SK-N-SH (cell line): ENCODE data around the gene TBX1. TPM values are rescaled to one million over a fixed set of nuclear protein-coding genes. Genes with fewer than 3 reads are reported as not detected.

Experiments used
- CTCF ChIA-PET: fragments of 300-600, 350-600 bp; formaldehyde crosslinking; extraction: SDS; loops from one replicate; lab custom pipeline; 2021; lab: Yijun Ruan, JAX
- POLR2A ChIA-PET: fragments of 350-600 bp; sonication (Branson Sonifier 250); formaldehyde crosslinking; extraction: SDS; loops from one replicate; lab custom pipeline; 2020; ENCODE audit warnings: antibody characterized with exemption, inconsistent platforms; lab: Yijun Ruan, JAX
- DNase-seq: peaks from one replicate; pipeline ENCODE4 v3.0.0; 2012
- H2AFZ ChIP-seq: fragments of 200-600 bp; sonication (generic); 2 replicates; pipeline ENCODE4 v1.8.1; 2016; ENCODE audit warnings: antibody characterized with exemption, mild to moderate bottlenecking, low read depth
- H3F3A ChIP-seq: fragments of 200-600 bp; sonication (generic); replicated peaks from 2 replicates; pipeline ENCODE3; 2016; ENCODE audit warnings: antibody characterized with exemption, mild to moderate bottlenecking; ENCODE audit not compliant: insufficient read depth
- H3K27ac ChIP-seq, 2 experiments: fragments of 200-500 bp in 1 of 2; fragments of 200-600 bp in 1 of 2; sonication (Bioruptor generic) in 1 of 2; sonication (generic), shearing (Covaris generic) in 1 of 2; 2 replicates each; pipeline versions ENCODE4 v1.5.1 to v1.6.1; 2014 to 2016; ENCODE audit warnings: low read depth in 2 of 2, inconsistent platforms in 1 of 2, low read length in 1 of 2, mild to moderate bottlenecking in 1 of 2, mixed read lengths in 1 of 2
- H3K27me3 ChIP-seq: fragments of 200-600 bp; sonication (generic), shearing (Covaris generic); 2 replicates; pipeline ENCODE4 v1.6.1; 2016; ENCODE audit warnings: mixed run types; ENCODE audit not compliant: insufficient read depth
- H3K36me3 ChIP-seq, 2 experiments: fragments of 200-500 bp in 1 of 2; fragments of 200-600 bp in 1 of 2; sonication (Bioruptor generic) in 1 of 2; sonication (generic) in 1 of 2; replicated peaks in 1 of 2; 2 replicates each; pipeline versions ENCODE3 to v1.5.1; 2014 to 2016; ENCODE audit warnings: low read length in 1 of 2, mild to moderate bottlenecking in 1 of 2; ENCODE audit not compliant: insufficient read depth in 2 of 2, control insufficient read depth in 1 of 2
- H3K4me1 ChIP-seq, 2 experiments: fragments of 200-500 bp in 1 of 2; fragments of 200-600 bp in 1 of 2; sonication (Bioruptor generic) in 1 of 2; sonication (generic), shearing (Covaris generic) in 1 of 2; 2 replicates each; pipeline versions ENCODE4 v1.5.1 to v1.6.1; 2014 to 2016; ENCODE audit warnings: low read depth in 1 of 2, low read length in 1 of 2, mixed run types in 1 of 2; ENCODE audit not compliant: insufficient read depth in 2 of 2, control insufficient read depth in 1 of 2
- H3K4me2 ChIP-seq: fragments of 200-600 bp; sonication (generic), shearing (Covaris generic); 2 replicates; pipeline ENCODE4 v1.6.1; 2017; ENCODE audit warnings: mixed run types
- H3K4me3 ChIP-seq, 2 experiments: fragments of 200-500 bp in 1 of 2; fragments of 200-600 bp in 1 of 2; sonication (Bioruptor generic) in 1 of 2; sonication (generic), shearing (Covaris generic) in 1 of 2; 2 replicates each; pipeline versions ENCODE4 v1.5.1 to v1.8.1; 2014 to 2016; ENCODE audit warnings: low read depth in 2 of 2, inconsistent platforms in 1 of 2, low read length in 1 of 2, mild to moderate bottlenecking in 1 of 2, mixed read lengths in 1 of 2, moderate library complexity in 1 of 2
- H3K79me2 ChIP-seq: fragments of 200-600 bp; sonication (generic); 2 replicates; pipeline ENCODE4 v1.8.1; 2017; ENCODE audit warnings: mild to moderate bottlenecking; ENCODE audit not compliant: insufficient read depth
- H3K9ac ChIP-seq: fragments of 200-600 bp; sonication (generic); 2 replicates; pipeline ENCODE4 v1.6.1; 2017; ENCODE audit warnings: mixed run types
- H3K9me2 ChIP-seq: fragments of 200-600 bp; sonication (generic); 2 replicates; pipeline ENCODE4 v1.6.1; 2017; ENCODE audit warnings: mixed run types
- H3K9me3 ChIP-seq: fragments of 200-600 bp; sonication (generic); 2 replicates; pipeline ENCODE4 v1.6.1; 2017; ENCODE audit warnings: mixed run types, mild to moderate bottlenecking, moderate library complexity
- H4K20me1 ChIP-seq: fragments of 200-600 bp; sonication (generic); 2 replicates; pipeline ENCODE4 v1.6.1; 2017; ENCODE audit warnings: mild to moderate bottlenecking, mixed run types; ENCODE audit not compliant: insufficient read depth
- CHD2 ChIP-seq: fragments of 150-350 bp; IDR thresholded peaks from 2 replicates; pipeline ENCODE4 v1.6.1; 2018; ENCODE audit warnings: low read length; ENCODE audit not compliant: partially characterized antibody
- ELF1 ChIP-seq: IDR thresholded peaks from 2 replicates; pipeline ENCODE4 v1.4.0; 2012
- RXRA ChIP-seq: IDR thresholded peaks from 2 replicates; pipeline ENCODE4 v1.4.0; 2012; ENCODE audit warnings: low read depth, mild to moderate bottlenecking, borderline replicate concordance
- SMC3 ChIP-seq: IDR thresholded peaks from 2 replicates; pipeline ENCODE4 v1.6.1; 2012; ENCODE audit warnings: low read depth, low read length, improper control_type of control experiment
- TAF1 ChIP-seq: IDR thresholded peaks from 2 replicates; pipeline ENCODE4 v1.6.1; 2012; ENCODE audit warnings: low read depth, mild to moderate bottlenecking, low read length, moderate library complexity, borderline replicate concordance
- TEAD4 ChIP-seq: IDR thresholded peaks from 2 replicates; pipeline ENCODE4 v1.4.0; 2012; ENCODE audit warnings: mild to moderate bottlenecking, borderline replicate concordance; ENCODE audit not compliant: insufficient read depth
- WGBS: methylation state at CpG from one replicate; pipeline ENCODE4 v1.1.6; 2017; ENCODE audit warnings: low lambda C conversion rate; 5-methylcytosine and 5-hydroxymethylcytosine counted together
- polyA plus RNA-seq, 3 experiments: library from polyadenylated mRNA; depleted of rRNA; stranded (reverse); fragments of >200 nt; gene quantifications; 2 replicates each; pipeline ENCODE4 v1.2.3, GENCODE V29; 2012
- TF ChIP-seq, protein P1 (sequence below): fragments of 150-350 bp; IDR thresholded peaks from 2 replicates; pipeline ENCODE4 v1.6.1; 2016; ENCODE audit warnings: mild to moderate bottlenecking, low read depth, low read length
- TF ChIP-seq, protein P2 (sequence below): IDR thresholded peaks from 2 replicates; pipeline ENCODE4; 2012

Gene TBX1
- polyA plus RNA-seq, 1 of the 3 experiments (the other 2 are of a cell fraction) = not detected

DNA sequence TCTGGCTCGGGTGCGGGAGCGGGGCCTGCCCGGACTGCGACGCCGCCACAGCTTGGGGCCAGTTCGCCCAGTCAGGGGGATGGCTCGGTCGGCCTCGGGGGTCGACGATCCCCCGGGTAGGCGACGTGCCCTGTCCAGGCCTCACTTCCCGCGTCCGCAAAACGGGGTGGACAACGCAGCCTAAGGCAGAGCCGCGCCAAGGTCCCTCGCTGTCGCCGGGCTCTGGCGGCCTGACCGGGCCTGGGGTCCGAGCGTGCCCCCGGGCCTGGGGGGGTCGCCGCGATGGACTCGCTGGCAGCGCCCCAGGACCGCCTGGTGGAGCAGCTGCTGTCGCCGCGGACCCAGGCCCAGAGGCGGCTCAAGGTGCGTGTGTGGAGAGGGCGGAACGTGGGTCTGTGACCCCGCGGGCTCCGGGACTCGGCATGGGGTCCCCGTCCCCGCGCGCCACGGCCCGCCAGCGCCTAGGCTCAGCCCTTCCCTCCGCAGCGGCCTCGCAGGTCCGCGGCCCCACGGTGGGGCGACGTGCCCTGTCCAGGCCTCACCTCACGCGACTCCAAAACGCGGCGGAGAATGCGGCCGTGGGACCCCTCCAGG is 42.0 kb upstream of the TBX1 start:
- H3K4me1 ChIP-seq = peaks cover 0 to 38% of the 10 kb centered on the region in 2 experiments; a peak in 1 of 4 replicates
- no peaks in the 10 kb centered on the region for H4K20me1 ChIP-seq
- 52% methylated on average over 31 of the region's 70 CpGs for WGBS
- H3K4me3 ChIP-seq = peak overlapping the region; percentile 62 to 67
- H3K36me3 ChIP-seq = peaks cover 0 to 5% of the 10 kb centered on the region in 2 experiments
- no peaks in the 10 kb centered on the region for H3K9me2 ChIP-seq
- H3K79me2 ChIP-seq = no peaks in the 10 kb centered on the region
- no peak for TF ChIP-seq TAF1
- no peak for TF ChIP-seq ELF1
- TF ChIP-seq, protein P1, sequence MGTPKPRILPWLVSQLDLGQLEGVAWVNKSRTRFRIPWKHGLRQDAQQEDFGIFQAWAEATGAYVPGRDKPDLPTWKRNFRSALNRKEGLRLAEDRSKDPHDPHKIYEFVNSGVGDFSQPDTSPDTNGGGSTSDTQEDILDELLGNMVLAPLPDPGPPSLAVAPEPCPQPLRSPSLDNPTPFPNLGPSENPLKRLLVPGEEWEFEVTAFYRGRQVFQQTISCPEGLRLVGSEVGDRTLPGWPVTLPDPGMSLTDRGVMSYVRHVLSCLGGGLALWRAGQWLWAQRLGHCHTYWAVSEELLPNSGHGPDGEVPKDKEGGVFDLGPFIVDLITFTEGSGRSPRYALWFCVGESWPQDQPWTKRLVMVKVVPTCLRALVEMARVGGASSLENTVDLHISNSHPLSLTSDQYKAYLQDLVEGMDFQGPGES = no peak
- TF ChIP-seq SMC3 = no peak
- peak overlapping the region in 1 of 2 experiments; percentile 22; a peak in 1 of 4 replicates for H3K27ac ChIP-seq
- CTCF ChIA-PET = interaction anchor here (0.6 to 3.9 kb wide), 13 partner anchors 12 to 215 kb away, joined by 3 to 24 read pairs (median 4); no protein-coding TSS in a partner anchor
- no peak for DNase-seq
- peak overlapping the region; percentile 43; the same call in 1 of the 2 replicates for H3K9ac ChIP-seq
- H3K4me2 ChIP-seq = peak overlapping the region; percentile 81
- no peaks in the 10 kb centered on the region for H3K9me3 ChIP-seq
- H3F3A ChIP-seq = no peaks in the 10 kb centered on the region
- peak overlapping the region; percentile 76; the same call in 1 of the 2 replicates for H2AFZ ChIP-seq
- no peaks in the 10 kb centered on the region for H3K27me3 ChIP-seq
- POLR2A ChIA-PET = no interaction called here

DNA sequence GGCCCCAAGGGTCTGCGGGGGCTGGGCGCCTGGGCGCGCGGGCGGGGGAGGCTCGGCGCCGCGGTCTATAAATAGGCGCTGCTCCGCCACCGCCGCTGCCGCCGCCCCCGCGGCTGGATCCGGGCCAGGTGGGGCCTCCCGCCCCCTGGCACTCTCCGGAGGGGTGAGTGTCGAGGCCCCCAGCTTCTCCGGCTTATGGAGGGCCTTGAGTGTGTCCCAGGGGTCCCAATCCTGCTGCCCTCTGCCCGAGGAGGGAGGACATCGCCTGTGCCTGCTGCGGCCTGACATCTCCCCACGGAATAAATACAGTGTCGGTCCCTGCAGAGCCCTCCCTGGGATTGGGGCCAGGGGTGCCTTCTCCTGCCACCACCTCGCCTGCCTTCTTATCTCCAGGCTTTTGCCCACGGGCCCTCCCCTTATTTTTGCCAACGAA is 41.5 kb upstream of the TBX1 start:
- no peak overlapping the region for H3K9ac ChIP-seq
- CTCF ChIA-PET = interaction anchor here (0.9 to 4.0 kb wide), 9 partner anchors 11 to 191 kb away, joined by 3 to 42 read pairs (median 5); no protein-coding TSS in a partner anchor
- no peak for DNase-seq
- H3F3A ChIP-seq = no peaks in the 10 kb centered on the region
- 100% methylated on average over 3 of the region's 31 CpGs for WGBS
- POLR2A ChIA-PET = no interaction called here
- no peaks in the 10 kb centered on the region for H3K9me3 ChIP-seq
- no peaks in the 10 kb centered on the region for H3K79me2 ChIP-seq
- peaks cover 0 to 34% of the 10 kb centered on the region in 2 experiments; a peak in 1 of 4 replicates for H3K4me1 ChIP-seq
- H4K20me1 ChIP-seq = no peaks in the 10 kb centered on the region
- no peak for TF ChIP-seq RXRA
- no peak for TF ChIP-seq CHD2
- TF ChIP-seq TEAD4 = no peak
- TF ChIP-seq, protein P2, sequence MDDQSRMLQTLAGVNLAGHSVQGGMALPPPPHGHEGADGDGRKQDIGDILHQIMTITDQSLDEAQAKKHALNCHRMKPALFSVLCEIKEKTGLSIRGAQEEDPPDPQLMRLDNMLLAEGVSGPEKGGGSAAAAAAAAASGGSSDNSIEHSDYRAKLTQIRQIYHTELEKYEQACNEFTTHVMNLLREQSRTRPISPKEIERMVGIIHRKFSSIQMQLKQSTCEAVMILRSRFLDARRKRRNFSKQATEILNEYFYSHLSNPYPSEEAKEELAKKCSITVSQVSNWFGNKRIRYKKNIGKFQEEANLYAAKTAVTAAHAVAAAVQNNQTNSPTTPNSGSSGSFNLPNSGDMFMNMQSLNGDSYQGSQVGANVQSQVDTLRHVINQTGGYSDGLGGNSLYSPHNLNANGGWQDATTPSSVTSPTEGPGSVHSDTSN = no peak
- TF ChIP-seq TAF1 = no peak
- no peak overlapping the region for H3K27ac ChIP-seq
- peak overlapping the region; percentile 81 for H3K4me2 ChIP-seq
- H3K9me2 ChIP-seq = no peaks in the 10 kb centered on the region
- H2AFZ ChIP-seq = no peak overlapping the region
- peaks cover 0 to 5% of the 10 kb centered on the region in 2 experiments for H3K36me3 ChIP-seq
- no peaks in the 10 kb centered on the region for H3K27me3 ChIP-seq
- H3K4me3 ChIP-seq = no peak overlapping the region
